ENCODE data around the gene IFT27. TPM values are rescaled to one million over a fixed set of nuclear protein-coding genes. Genes with fewer than 3 reads are reported as not detected.

Gene IFT27
- total RNA-seq, result 16.1 and 16.5 TPM in 2 replicates

GRCh38 chr22:36775964-36776669, at the start of gene IFT27:
Gene IFT27 (minus strand): TSS chr22:36776119. CDS start chr22:36775707, 412 bp downstream.

GRCh38 chr22:36816636-36817524, 41.0 kb upstream of the IFT27 start, which contains the start of gene PVALB:
Gene PVALB (minus strand): TSS chr22:36817035. CDS start chr22:36817005, 30 bp downstream.

Other genes starting within 250 kb of the IFT27 start
- 316 and 334 TPM in 2 replicates for gene EIF3D, start 247.0 kb downstream of the IFT27 start, total RNA-seq
- gene CACNG2, start 72.4 kb downstream of the IFT27 start, total RNA-seq, result not detected in 2 replicates
- gene PVALB, start 40.9 kb upstream of the IFT27 start, total RNA-seq, result not detected in 2 replicates
- not detected in 2 replicates for gene NCF4, start 84.9 kb upstream of the IFT27 start, total RNA-seq
- gene CSF2RB, start 137.5 kb upstream of the IFT27 start, total RNA-seq, result under 0.01 TPM in 1 of 2 replicates, not detected in the other
- gene TST, start 243.3 kb upstream of the IFT27 start, total RNA-seq, result 14.8 and 17.5 TPM in 2 replicates
- 33.7 and 43.1 TPM in 2 replicates for gene MPST, start 243.6 kb upstream of the IFT27 start, total RNA-seq